Activated T-cell treated with anti-CD3 and anti-CD28 coated beads, Interleukin-2, amount 50 U/mL, for 72 hours (primary cell): Measurements from ENCODE around the gene EPX. TPM values are rescaled to one million over a fixed set of nuclear protein-coding genes. Genes with fewer than 3 reads are reported as not detected.

ENCODE experiments used
- ATAC-seq, 2 donors: fragments of 150-1000 bp; cut with Tn5 transposase; replicated peaks in 1 of 2; 2 replicates each; pipeline ENCODE4 v1.10.0; 2021; ENCODE audit warnings: moderate library complexity in 2 of 2, mild to moderate bottlenecking in 1 of 2
- DNase-seq, 2 donors: peaks; one replicate each; pipeline ENCODE4 v3.0.0; 2021 to 2022; ENCODE audit warnings: mixed read lengths in 1 of 2
- H3K27ac Mint-ChIP-seq: one replicate; pipeline ENCODE4 v1.8.0; 2022; ENCODE audit warnings: mild to moderate bottlenecking, moderate library complexity, mixed read lengths
- H3K27me3 Mint-ChIP-seq: one replicate; pipeline ENCODE4 v1.8.0; 2022; ENCODE audit warnings: low read depth, mixed read lengths
- H3K36me3 Mint-ChIP-seq, 2 donors: one replicate each; pipeline ENCODE4 v1.8.0; 2022; ENCODE audit warnings: mixed read lengths in 2 of 2, mild to moderate bottlenecking in 1 of 2; ENCODE audit not compliant: insufficient read depth in 2 of 2
- H3K4me1 Mint-ChIP-seq: one replicate; pipeline ENCODE4 v1.8.0; 2022; ENCODE audit warnings: low read depth, mixed read lengths
- H3K4me3 Mint-ChIP-seq, 2 donors: one replicate each; pipeline ENCODE4 v1.8.0; 2022; ENCODE audit warnings: mild to moderate bottlenecking in 2 of 2, mixed read lengths in 2 of 2, moderate library complexity in 2 of 2
- H3K9me3 Mint-ChIP-seq, 2 donors: one replicate each; pipeline ENCODE4 v1.8.0; 2022; ENCODE audit warnings: mixed read lengths in 2 of 2
- total RNA-seq, 2 donors: library from RNA; stranded (reverse); gene quantifications; one replicate each; pipeline ENCODE4 v1.2.3, GENCODE V29; 2022

EPX gene
- total RNA-seq, 2 donors from 2014 or later: not detected

DNA sequence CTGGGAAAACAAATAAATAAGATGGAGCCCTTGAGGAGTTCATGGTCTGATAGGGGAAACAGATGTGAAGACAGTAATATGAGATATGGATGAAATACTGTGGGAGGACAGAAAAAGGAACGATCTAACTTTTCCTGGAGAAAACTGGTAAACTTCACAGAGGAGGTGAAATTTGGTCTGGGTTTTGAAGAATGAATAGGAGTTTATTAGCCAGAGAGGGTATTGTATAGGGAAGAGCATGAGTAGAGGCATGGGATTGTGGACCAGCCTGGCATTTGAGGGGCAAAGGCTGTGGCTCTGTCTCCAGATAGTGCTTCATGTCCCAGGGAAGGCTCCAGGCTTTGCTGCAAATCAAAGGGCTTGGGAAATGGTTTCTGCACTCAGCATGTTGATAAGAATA is 47.5 kb downstream of the EPX start:
- ATAC-seq: no peak
- no peak for DNase-seq
- Mint-ChIP-seq H3K27ac (no peak overlapping the region), H3K4me1 (peaks cover 19% of the 10 kb centered on the region), H3K36me3 (no peaks in the 10 kb centered on the region), H3K4me3 (no peak overlapping the region), H3K27me3 (peaks cover 81% of the 10 kb centered on the region), H3K9me3 (no peaks in the 10 kb centered on the region)

DNA sequence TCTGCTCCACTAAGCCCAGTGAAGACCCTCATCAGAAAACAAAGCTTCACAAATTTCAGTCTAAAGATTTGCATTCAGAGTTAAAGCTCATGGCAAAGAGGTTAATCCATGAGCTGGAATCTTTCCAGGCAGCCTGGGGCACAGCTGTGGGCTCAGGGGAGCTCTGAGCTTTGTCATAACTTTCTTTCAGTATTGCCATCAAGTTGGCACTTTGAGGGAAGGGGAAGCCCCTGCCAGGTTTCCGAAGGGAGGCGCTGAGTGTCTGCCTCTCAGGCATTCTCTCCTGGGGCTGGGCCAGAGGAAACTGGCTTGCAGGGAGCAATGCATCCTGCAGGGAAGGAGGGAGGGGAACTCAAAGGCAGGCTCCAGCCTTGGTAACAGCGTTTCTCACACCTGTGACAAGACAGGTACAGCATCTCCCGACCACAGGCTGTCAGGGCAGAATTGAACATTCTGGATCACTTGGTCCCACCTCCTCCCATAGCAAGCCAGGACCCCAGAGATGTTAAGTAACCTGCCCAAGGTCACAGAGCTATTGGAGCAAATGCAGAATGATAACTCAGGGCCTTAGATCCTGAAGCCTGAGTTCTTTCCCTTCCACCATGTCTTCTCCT is 49.8 kb downstream of the EPX start:
- Mint-ChIP-seq H3K4me1 (peaks cover 19% of the 10 kb centered on the region), H3K36me3 (no peaks in the 10 kb centered on the region), H3K9me3 (no peaks in the 10 kb centered on the region), H3K27me3 (peaks cover 73% of the 10 kb centered on the region), H3K27ac (no peak overlapping the region), H3K4me3 (no peak overlapping the region)
- ATAC-seq (peak; percentile 89 to 90), DNase-seq (peak; percentile 23 to 49)

DNA sequence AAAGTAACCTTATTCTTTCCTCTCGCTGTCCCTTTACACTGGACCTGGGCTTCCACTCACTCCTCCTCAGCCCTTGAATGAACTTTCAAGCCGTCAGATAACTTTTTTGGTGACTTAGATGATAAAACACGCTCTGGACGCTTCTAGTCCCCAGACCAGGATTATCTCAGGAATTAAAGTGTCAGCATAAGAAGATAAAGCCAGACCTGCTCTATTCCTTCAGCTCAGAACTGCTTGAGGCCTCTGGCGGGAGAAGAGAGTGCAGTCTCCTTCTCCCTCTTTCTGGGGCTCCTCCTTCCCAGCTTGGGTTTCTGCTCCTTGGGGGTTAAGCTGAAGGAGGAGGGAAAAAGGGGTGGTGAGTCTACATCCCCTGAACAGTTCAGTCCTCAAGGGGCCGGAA is 52.4 kb downstream of the EPX start:
- H3K27ac Mint-ChIP-seq: no peak overlapping the region
- H3K4me3 Mint-ChIP-seq: no peak overlapping the region
- peaks cover 71% of the 10 kb centered on the region for H3K27me3 Mint-ChIP-seq
- no peaks in the 10 kb centered on the region for H3K36me3 Mint-ChIP-seq
- ATAC-seq (no peak), DNase-seq (no peak)
- no peaks in the 10 kb centered on the region for H3K9me3 Mint-ChIP-seq
- H3K4me1 Mint-ChIP-seq: peaks cover 35% of the 10 kb centered on the region

GRCh38 chr17:58245428-58246103 is 53.0 kb downstream of the EPX start:
- no peaks in the 10 kb centered on the region for H3K9me3 Mint-ChIP-seq
- no peak overlapping the region for H3K4me3 Mint-ChIP-seq
- no peak for ATAC-seq
- no peak for DNase-seq
- H3K27ac Mint-ChIP-seq: no peak overlapping the region
- H3K4me1 Mint-ChIP-seq: peaks cover 35% of the 10 kb centered on the region
- peaks cover 65% of the 10 kb centered on the region for H3K27me3 Mint-ChIP-seq
- H3K36me3 Mint-ChIP-seq: no peaks in the 10 kb centered on the region

GRCh38 chr17:58246104-58246740 is 53.7 kb downstream of the EPX start:
- Mint-ChIP-seq H3K27me3 (peaks cover 59% of the 10 kb centered on the region), H3K36me3 (no peaks in the 10 kb centered on the region), H3K4me1 (peaks cover 35% of the 10 kb centered on the region), H3K27ac (no peak overlapping the region), H3K9me3 (no peaks in the 10 kb centered on the region), H3K4me3 (no peak overlapping the region)
- no peak for ATAC-seq
- DNase-seq: no peak

DNA sequence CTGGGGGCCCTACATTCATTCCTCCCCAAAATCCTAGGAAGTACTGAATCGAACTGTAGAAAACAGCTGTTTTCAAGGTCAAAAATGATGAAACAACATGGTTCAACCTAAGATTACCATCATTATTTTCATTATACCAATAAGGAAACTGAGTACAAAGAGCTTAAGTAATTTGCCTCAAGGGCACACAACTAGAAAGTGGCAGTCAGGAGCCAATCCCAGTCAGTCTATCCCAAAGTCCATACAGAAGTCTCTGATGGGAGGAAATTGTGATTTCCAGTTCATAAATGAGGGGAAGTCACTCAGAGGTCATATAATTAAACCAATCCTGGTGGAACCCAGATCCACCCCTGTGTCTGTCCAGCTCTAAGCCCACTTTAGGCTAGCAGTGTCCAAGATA is 54.3 kb downstream of the EPX start:
- no peak for DNase-seq
- Mint-ChIP-seq H3K4me1 (peaks cover 31% of the 10 kb centered on the region), H3K27ac (no peak overlapping the region), H3K27me3 (peaks cover 57% of the 10 kb centered on the region), H3K9me3 (no peaks in the 10 kb centered on the region), H3K36me3 (no peaks in the 10 kb centered on the region), H3K4me3 (no peak overlapping the region)
- ATAC-seq: no peak

GRCh38 chr17:58247511-58248363 is 55.2 kb downstream of the EPX start:
- no peaks in the 10 kb centered on the region for H3K36me3 Mint-ChIP-seq
- ATAC-seq: no peak
- peaks cover 23% of the 10 kb centered on the region for H3K4me1 Mint-ChIP-seq
- DNase-seq: no peak
- H3K27ac Mint-ChIP-seq: no peak overlapping the region
- peaks cover 54% of the 10 kb centered on the region for H3K27me3 Mint-ChIP-seq
- no peaks in the 10 kb centered on the region for H3K9me3 Mint-ChIP-seq
- H3K4me3 Mint-ChIP-seq: no peak overlapping the region

GRCh38 chr17:58248955-58249269 is 56.4 kb downstream of the EPX start:
- H3K4me1 Mint-ChIP-seq: peaks cover 16% of the 10 kb centered on the region
- no peak for DNase-seq
- H3K36me3 Mint-ChIP-seq: no peaks in the 10 kb centered on the region
- H3K27me3 Mint-ChIP-seq: peaks cover 42% of the 10 kb centered on the region
- no peaks in the 10 kb centered on the region for H3K9me3 Mint-ChIP-seq
- H3K4me3 Mint-ChIP-seq: peak overlapping the region; percentile 83 to 84
- no peak overlapping the region for H3K27ac Mint-ChIP-seq
- no peak for ATAC-seq

- no peaks in the 10 kb centered on the region for H3K9me3 Mint-ChIP-seq
- H3K4me1 Mint-ChIP-seq: peaks cover 16% of the 10 kb centered on the region
- no peak overlapping the region for H3K27ac Mint-ChIP-seq
Observed at GRCh38 chr17:58249270-58250133, 57.0 kb downstream of the EPX start.

DNA sequence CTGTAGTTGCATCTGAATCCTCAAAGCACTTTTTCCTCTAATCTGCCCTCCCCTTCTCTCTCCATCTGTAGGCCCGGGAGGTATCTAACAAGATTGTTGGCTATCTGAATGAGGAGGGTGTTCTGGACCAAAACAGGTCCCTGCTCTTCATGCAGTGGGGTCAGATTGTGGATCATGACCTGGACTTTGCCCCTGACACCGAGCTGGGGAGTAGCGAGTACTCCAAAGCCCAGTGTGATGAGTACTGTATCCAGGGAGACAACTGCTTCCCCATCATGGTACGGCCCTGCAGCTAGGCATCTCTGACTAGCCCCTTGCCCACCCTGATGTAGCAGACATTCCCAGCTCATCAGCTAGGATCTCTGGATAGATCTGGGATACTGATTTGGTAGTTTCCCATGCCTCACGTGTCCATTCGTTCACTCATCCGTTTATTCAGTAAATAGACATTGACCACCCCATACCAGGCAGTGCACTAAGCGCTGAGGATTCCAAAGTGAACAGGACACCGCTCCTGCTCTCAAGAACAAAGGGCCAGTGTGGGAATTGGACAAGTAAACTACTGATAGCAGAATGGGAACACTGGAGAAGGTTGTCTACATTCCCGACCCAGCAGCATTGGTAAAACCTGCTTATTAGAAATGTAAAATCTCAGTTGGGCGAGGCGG is 58.0 kb downstream of the EPX start:
- peaks cover 16% of the 10 kb centered on the region for H3K4me1 Mint-ChIP-seq
- ATAC-seq: no peak
- H3K9me3 Mint-ChIP-seq: no peaks in the 10 kb centered on the region
- H3K27ac Mint-ChIP-seq: no peak overlapping the region
- H3K36me3 Mint-ChIP-seq: no peaks in the 10 kb centered on the region
- H3K27me3 Mint-ChIP-seq: peaks cover 36% of the 10 kb centered on the region
- no peak for DNase-seq
- H3K4me3 Mint-ChIP-seq: peak overlapping the region in 1 of 2 donors; percentile 53

More at GRCh38 chr17:58249270-58250133, 57.0 kb downstream of the EPX start:
- peak; percentile 76 to 84 for DNase-seq
- Mint-ChIP-seq H3K36me3 (no peaks in the 10 kb centered on the region), H3K4me3 (peak overlapping the region; percentile 83 to 84), H3K27me3 (peaks cover 36% of the 10 kb centered on the region)
- ATAC-seq: peak; percentile 91 to 92

DNA sequence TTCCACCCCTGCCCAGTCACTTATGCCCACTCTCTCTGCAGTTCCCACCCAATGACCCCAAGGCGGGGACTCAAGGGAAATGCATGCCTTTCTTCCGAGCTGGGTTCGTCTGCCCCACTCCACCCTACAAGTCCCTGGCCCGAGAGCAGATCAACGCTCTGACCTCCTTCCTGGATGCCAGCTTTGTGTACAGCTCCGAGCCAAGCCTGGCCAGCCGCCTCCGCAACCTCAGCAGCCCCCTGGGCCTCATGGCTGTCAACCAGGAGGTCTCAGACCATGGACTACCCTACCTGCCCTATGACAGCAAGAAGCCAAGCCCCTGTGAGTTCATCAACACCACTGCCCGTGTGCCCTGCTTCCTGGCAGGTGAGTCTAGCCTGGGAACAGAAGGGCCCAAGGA is 59.6 kb downstream of the EPX start:
- H3K27ac Mint-ChIP-seq: no peak overlapping the region
- H3K4me1 Mint-ChIP-seq: peaks cover 16% of the 10 kb centered on the region
- H3K9me3 Mint-ChIP-seq: no peaks in the 10 kb centered on the region
- H3K4me3 Mint-ChIP-seq: no peak overlapping the region
- H3K36me3 Mint-ChIP-seq: no peaks in the 10 kb centered on the region
- no peak for ATAC-seq
- DNase-seq: no peak
- H3K27me3 Mint-ChIP-seq: peaks cover 31% of the 10 kb centered on the region

DNA sequence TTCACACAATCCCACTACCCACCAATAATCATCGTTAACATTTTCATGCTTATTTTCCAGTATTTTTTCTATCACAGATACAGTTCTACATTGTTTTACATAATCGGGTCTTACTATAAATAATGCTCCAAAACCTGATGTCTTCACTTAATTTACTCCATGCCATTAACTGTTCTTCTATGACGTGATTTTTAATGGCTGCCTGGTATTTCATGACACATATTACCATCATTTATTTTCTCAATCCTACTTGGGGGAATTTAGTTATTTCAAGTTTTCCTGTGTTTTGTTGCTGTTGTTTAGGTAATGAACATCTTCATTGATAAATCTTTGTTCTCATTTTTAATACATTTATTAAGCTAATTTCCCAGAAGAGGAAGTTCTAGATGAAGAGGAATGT is 60.6 kb downstream of the EPX start:
- Mint-ChIP-seq H3K27ac (no peak overlapping the region), H3K4me3 (no peak overlapping the region), H3K27me3 (peaks cover 37% of the 10 kb centered on the region), H3K4me1 (peaks cover 9% of the 10 kb centered on the region), H3K9me3 (no peaks in the 10 kb centered on the region), H3K36me3 (no peaks in the 10 kb centered on the region)
- ATAC-seq: no peak
- no peak for DNase-seq
